Cortex of kidney (tissue), 1 donor: ENCODE results near the gene SP5.
"Not testable (repeated sequence)": the region's sequence is repeated elsewhere in the genome, so short reads cannot be mapped to it uniquely, and the experiment has no call there.

ENCODE experiments used
- DNase-seq: peaks from one replicate; lab custom pipeline; 2025; lab: John Stamatoyannopoulos, UW

SP5 gene

DNA sequence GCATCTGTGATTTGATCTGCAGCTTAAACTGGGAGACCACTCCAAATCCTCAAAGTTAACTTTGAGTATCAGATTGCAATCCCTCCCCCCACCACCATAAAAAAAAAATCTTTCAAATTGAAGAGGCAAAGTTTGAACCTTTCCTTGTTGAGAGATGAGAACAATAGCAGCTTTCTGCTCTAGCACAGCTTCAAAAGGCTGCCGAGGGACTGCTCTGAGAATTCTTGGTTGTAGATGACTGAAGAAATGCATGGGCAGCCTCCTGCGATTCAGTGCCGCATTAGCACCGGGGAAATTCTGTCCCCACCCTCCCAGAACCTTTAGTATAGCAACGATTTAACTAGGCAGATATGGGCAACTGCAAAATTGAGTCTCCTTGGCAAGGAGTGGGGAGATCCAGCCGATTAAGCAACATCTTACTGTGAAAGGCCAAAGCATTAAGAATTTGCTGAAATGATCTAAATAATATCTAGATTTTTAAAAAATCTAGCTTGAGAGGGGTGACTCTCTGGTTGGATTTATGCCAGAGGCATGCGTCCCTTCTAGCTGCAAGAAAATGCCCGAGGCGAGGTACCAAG lies 3.9 kb upstream of the SP5 start:
- no peak for DNase-seq

DNA sequence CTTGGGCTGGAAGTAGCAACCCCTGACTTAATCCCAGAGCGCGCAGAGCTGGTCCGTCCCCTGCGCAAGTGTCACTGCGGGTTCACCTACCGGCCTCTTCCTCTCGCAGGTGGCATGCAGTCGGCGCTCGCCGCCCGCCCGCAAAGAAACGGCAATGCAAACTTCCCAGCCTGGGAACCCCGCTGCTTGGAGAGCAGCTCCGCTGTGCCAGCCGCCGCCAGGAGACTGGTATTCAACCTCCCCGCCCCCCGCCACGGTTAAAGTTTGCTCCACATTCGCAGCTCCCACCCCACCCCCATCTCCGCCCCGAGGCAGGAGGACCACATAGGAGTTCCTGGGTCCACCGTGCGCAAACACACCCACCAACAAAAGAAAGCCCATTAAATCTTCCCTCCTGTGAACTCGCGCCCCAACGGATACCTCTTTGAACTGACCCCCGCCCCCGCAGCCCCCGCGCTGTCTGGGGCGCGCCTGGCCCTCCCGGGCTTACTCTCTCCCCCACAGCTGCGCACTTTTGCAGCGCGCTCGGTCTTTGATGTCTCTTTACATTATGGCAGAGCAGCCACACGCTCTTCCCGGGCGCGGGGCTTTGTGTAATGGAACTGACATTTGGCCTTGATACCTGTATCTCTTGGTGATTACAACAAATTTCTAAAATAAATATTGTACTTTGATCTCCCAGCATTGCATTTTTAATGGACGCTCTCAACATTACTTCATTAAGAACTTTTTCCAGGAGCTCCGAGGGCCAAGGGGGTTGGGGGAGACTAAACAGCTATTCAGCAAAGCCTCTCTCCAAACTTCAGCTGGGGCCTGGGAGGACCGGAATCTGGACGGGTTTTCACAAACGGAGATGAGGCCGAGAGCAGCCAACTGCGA lies 3.1 kb upstream of the SP5 start:
- DNase-seq: no peak

DNA sequence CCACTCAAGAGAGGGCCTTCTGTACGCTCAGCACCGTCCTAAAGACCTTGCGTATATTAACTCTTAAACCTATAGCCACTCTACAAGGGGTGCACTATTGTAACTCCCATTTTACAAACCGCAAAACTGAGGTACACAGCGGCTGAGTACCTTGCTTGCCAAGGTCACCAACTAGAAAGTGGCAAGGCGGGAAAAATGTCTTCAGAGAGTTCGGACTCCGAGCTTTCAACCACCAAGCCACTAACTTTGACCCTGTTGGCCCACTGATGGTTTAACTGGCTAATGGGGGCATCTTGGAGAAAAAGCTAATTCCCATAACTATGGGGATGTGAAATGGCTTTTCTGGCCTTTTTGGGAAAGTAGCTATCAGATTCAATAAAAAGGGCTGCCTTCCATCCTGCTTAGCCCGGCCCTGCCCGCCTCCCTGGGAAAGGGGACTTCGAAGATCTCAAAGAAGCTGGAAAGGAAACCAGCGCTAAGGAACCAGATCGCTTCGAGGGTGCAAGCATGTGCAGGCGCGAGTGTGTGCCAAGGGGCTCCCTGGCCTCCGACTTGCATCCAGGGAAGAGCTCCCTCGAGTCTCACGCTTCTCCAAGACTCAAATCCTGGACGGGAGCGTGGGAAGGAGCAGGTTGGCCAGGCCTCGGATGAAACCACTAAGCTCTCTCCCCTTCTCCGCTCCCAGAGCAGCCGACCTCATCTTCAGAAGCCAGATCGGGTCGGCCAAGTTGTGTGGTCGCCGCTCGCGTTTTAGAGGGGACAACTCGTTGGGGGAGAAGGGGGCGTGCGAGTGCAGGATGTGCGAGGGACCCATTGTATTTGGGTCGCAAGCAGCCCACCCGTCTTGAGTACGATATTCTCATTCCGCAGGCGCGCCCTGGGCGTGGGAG lies 2.2 kb upstream of the SP5 start:
- DNase-seq: no peak

DNA sequence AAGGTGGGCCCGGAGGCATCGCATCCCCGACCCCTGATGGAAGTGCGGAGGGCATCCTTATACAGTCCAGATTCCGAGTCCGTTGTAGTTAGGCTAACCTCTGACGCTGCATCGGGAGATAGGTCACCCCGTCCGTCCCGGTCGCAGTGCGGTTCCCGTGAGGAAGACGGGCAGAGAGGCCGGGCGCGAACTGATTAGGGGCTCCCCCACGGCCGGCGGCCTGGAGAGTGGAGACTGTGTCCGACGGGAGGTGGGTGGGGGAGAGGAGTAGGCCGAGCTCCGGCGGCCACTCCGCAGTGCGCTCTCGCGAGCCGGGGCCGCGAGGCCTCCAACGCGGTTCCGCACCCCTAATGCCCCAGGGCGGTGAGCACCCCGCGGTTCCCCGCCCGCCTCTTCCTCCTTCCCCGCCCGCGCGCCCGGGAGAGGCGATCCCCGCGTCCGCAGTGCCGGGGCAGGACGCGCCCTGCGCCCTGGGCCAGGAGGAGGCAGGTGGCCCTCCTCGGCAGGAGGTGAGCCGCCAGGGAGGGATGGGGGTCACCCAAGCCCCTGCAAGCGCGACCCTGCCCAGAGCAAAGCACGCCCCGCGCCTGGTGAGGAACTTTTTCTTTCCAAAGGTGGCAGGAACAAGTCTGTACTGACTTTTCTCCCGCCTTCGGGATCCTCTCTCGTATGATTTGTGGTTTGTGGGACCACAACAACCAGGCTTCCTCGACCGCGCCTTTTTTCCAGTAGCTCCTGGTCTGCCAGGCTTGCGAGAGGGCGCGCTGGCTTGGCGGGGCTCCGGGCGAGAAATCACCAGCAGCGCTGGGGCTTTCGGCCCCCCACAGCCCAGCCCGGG lies 1.4 kb upstream of the SP5 start:
- DNase-seq: no peak

DNA sequence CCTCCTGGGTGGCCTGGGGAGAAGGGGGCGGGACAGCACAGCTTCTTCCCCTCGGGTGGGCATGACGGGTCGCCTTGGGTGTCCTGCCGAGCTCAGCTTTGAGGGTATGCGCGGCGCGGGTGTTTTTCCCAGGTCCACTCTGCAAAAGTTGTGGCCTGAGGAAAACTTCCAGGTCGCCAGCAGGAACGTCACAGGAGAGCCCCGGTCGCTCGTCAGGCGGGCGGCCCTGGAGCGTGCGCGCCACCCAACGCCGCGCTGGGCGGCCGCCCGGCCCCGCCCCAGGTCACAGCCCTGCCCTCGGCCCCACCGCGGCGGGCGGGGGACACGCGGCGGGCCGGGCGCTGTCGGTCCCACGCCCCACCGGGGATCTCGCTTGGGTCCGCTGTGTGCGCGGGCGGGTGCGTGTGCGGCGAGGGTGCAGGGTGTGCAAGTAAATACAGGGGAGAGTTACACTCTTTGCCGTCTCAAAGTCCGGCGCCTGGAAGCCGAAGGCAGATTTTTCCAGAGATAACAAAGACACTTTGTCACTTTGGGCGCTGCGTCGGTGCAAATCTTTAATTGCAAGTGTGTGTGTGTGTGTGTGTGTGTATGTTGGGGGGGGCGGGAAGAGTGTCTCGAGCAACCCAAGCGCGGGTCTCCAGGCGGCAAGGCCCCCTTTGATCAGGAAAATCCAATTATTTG lies 616 bp upstream of the SP5 start:
- no peak for DNase-seq

DNA sequence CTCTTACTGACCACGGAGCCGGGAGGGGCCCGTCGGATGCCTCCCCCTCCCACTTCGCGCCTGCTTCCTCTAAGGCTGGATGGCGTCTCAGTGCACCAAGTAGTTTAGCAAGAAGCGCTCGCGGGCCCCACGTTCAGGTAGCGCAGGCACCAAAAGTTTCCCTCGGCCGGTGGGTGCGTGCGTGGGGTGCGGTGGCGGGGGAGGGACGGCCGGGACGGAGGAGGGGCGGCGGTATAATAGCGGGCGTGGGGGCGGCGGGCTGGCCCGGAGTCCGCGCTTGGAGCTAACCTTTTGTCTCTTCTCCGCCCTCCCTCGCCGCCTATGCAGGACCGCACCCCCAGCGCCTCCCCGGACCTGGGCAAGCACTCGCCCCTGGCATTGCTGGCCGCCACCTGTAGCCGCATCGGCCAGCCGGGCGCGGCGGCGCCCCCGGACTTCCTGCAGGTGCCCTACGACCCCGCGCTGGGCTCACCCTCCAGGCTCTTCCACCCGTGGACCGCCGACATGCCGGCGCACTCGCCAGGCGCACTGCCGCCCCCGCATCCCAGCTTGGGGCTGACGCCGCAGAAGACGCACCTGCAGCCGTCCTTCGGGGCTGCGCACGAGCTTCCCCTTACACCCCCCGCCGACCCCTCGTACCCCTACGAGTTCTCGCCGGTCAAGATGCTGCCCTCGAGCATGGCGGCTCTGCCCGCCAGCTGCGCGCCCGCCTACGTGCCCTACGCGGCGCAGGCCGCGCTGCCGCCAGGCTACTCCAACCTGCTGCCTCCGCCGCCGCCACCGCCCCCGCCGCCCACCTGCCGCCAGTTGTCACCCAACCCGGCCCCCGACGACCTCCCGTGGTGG lies 1.0 kb downstream of the SP5 start:
- no peak for DNase-seq

DNA sequence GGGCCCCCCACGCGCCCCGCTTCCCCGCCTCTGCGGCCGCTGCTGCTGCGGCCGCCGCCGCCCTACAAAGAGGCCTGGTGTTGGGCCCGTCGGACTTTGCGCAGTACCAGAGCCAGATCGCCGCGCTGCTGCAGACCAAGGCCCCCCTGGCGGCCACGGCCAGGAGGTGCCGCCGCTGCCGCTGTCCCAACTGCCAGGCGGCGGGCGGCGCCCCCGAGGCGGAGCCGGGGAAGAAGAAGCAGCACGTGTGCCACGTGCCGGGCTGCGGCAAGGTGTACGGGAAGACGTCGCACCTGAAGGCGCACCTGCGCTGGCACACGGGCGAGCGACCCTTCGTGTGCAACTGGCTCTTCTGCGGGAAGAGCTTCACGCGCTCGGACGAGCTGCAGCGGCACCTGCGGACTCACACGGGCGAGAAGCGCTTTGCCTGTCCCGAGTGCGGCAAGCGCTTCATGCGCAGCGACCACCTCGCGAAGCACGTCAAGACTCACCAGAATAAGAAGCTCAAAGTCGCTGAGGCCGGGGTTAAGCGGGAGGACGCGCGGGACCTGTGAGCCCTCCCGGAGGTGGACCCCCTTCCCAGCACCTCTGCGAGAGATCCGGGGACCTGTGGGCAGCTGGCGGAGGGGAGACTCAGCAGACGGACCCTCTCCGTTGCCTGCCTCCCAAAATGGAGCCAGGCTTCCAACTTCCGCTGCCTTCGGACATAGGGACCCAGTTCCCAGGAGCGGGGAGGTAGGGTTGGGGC lies 1.9 kb downstream of the SP5 start:
- DNase-seq: no peak

DNA sequence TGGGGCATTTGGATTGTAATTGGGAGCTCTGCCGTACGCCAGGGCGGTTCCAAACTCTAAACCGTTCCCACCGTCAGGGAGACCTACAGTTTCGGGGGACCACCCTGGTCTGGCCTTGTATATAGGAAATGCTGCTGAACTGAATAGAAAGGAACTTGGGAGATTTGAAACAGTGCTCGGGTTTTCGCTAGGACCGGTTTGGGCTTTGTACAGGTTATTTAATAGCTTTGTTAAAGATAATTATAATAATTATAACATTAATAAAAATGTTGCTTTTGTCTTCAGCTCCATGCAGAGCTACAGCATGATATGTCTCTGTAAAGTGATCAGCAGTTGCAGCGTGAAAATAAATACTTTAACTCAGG lies 2.4 kb downstream of the SP5 start:
- DNase-seq: no peak

DNA sequence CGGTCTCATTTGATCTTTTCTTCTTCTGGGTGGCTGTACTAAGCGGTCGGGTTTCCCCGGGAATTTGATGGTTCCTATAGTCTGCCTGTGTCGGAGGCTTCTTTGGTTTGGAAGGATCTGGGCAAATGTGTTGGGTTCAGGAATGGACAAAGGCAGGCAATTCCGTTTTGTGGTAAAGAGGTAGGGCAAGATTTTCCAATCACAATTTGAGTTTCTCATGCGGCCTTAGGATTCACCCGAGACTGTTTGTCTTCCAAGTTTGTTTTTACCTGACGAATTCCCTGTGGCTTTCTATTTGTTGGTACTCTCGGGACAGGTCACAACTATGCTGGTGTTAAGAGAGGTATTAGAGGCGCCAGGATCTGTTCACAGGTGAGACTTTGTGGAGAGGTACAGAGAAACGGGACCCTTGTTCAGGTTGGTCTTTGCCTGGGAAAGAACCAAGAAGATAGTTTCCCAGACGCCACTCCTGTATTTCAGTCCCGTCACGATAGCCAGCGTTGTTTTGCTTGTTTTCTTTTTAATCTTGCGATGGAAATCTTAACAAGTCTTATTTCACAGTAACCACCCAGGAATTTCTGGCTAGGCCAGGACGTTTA lies 3.0 kb downstream of the SP5 start:
- DNase-seq: no peak

DNA sequence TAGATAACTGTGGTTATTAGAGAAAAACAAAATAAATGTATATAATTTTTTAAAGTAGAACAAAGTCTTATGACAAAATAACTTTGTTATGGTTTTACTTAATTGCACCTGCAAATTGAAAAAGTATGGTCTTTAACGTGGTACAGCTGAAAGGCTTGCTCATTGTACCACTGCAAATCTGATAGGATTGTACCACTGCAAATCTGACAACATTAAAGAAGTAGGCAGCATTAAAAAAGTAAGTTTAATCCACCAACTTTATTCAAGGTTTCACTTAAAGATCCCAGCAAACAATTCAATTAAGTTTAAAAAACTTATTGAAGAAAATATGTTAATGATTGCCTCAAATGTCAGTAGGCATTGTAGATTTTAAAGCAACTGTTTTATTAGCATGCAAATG lies 4.7 kb downstream of the SP5 start:
- DNase-seq: no peak

DNA sequence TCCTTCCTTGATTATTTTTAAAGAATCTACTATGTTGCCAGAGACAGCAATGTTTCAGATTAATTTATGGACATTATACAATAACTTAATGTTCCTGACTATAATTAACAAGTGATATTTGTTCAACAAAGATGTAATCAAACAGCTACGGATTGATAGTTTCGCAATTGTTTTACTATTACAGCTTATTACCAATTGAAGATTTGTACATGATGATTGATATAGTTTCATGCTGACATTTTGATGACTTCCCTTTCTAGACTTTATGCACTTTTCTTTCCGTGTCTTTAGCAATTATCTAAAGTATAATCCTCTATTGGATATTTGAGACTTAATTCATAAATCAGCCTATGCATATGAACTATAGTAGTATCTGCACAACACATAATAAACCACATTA lies 6.5 kb downstream of the SP5 start:
- no peak for DNase-seq

DNA sequence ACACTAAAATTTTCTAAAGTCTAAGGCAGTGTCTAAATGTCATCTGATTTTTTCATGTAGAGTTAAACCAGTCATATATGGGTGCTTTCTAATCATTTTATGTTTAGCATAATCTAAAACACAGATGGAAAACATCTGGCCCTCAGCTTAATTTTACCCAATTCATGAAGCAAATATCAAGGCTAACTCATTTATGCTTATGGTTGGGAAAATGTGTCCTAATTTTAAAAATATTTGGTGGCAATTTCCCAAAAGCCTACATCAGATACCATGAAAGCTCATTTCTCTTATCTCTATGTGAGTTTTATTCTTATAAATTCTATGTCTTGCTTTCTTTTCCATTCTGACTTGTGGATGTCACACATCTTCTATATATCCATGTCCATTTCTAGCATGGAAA lies 7.2 kb downstream of the SP5 start:
- DNase-seq: no peak

DNA sequence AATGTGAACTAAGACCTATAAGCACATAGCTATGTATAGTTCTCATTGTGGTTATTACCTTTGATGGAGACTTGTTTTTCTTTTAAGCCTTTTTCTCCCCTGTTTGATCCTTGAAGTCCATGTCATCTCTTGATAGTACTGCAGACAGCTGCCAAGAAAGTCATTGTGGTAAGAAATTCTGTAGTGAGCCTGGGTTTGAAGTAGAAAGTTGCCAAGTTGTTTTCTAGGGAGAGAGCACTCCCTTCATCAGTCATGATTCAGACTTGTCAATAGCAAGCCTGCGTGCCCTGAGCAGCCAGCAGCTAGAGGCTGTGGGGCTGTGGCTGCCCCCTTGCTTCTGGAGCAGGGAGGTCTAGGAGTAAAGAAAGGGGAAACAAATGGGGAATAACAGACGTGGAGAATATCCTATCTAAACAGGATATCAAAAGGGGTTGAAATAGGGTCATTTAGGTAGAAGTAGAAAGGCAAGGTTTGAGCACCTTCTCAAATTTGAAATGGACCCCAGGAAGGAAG lies 8.4 kb downstream of the SP5 start:
- DNase-seq: no peak

DNA sequence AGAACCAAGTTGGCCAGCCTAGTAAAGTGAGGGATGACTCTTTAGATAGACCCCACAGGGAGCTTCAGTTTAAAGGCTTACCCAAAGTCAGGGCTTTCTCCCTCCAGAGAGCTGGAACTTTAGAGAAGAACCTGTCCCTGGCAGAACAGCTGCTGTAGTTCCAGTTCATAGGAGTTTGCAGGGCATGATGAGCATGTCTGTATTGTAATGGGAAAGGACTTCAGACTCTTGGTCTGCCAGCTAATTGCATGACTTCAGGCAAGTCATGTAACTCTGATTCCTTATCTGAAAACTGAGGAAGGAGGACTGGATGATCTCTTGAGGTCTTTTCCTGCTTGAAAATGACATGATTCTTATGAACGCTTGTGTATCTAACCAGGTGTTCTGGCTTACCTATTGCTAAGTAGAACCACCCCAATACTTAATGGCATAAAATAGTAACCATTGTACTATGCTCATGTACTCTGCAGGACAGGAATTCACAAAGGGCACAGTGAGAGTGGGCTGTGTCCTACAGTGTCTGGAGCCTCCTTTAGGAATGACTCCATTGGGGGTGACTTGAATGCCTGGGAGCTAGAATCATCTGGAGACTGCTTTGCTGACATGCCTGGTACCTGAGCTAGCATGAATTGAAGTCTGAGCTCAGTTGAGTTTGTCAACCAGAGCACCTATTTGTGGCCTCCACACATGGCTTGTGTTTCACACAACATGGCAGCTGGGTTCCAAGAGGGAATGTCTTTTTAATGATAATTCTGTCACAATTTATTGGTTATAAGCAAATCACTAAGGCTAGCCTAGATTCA lies 18.9 kb downstream of the SP5 start:
- DNase-seq: no peak

DNA sequence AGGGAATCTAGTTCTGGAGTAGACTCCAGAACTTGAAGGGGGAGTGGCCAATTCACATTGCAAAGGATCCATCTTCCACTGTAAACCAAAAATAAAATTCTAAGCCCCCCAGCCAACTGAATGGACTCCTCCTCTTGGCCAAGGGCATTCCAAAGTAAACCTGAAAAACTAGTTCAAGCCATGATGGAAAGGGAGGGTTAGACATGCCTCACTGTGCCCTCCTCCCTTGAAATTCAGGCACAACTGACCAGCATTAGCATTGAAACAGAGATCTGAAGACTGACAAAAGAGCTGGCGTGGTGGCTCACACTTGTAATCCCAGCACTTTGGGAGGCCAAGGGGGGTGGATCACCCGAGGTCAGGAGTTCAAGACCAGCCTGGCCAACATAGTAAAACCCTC lies 19.5 kb downstream of the SP5 start:
- DNase-seq: not testable (repeated sequence)

DNA sequence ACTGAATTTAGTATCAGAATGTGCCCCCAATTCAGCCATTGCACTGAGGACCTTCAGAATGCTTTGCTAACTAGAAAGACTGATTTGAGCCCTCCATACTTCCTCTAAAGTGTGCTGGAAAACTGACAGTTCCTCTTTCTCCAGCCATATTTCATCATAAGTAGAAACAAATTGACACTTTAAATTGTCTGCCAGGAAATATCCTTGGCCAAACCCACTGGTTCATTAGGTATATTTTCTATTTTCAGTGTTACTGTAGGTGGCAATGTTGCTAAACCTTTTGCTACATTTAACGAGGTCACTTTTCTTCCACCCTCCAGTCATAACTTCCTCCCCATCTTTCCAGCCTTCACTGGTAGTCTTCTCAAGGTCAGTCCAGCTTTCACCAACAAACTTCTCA lies 21.5 kb downstream of the SP5 start:
- DNase-seq: no peak

DNA sequence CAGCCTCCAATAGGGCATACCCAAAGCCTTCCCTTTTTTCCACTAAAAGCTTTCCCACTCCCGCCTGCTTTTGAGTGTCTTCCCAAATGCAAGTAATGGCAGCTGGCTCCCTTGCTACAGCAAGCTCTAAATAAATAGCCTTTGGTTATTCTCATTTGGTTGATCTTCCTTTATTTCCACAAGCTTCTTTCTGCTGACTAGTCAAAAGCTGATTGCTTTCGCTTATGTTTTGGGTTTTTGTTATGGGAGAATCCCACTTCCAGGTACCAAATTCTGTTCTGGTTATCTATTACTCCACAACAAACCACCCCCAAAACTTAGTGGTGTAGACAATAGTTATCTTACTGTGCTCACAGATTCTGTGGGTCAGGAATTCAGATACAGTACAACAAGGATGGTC lies 22.3 kb downstream of the SP5 start:
- no peak for DNase-seq

DNA sequence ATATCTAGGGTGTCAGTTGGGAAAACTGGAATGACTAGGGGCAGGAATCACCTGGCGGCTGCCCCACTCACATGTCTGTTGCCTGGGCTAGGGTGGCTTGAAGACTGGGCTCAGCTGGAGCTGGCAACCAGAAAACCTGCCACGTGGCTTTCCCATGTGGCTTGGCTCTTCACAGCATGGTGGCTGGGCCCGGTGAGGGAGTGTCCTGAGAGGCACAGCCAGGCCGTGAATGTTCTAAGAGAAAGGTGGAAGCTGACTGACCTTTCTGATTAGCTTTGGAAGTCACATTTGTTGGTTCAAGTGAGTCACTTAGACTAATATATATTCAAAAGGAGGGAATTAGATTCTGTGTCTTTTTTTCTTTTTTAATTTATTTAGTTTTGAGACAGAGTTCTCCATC lies 22.7 kb downstream of the SP5 start:
- DNase-seq: no peak
